ENCODE results near the gene PLEKHM3. TPM values are rescaled to one million over a fixed set of nuclear protein-coding genes. Genes with fewer than 3 reads are reported as not detected.

PLEKHM3 gene
- total and polyA plus RNA-seq, 2 donors (not counting 3 experiments of a cell fraction or from before 2014, with no cell fraction given) = 3.1 to 9.1 TPM

DNA sequence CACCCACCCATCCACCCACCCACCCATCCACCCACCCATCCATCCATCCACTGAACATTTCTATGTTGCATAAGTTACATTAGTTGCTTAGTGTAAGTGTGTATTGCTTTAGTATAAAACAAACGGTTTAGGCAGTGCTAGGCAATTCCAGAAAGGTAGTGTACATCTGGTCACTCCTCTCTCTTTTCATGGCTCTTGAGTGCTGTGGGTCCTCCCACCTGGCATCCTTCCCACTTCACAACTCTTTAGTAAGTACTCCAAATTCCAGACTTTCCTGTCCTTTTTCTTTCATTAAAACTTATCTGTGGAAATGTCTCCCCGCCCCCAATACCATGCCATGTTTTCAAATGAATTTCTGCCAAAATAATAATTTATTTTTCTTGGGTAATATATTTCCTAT lies 122.5 kb downstream of the PLEKHM3 start:
- Histone ChIP-seq H3K27me3 (ENCODE audit: control insufficient read depth in 2 of 2, insufficient read depth in 2 of 2, low read length in 2 of 2) (no peaks in the 10 kb centered on the region), H2AFZ (ENCODE audit: low read depth, low read length) (no peak overlapping the region), H4K20me1 (replicated peaks; ENCODE audit: control insufficient read depth, extremely low read depth, insufficient read depth, low read length) (no peaks in the 10 kb centered on the region), H3K4me2 (ENCODE audit: insufficient read depth, low read length) (no peak overlapping the region), H3K4me1 (ENCODE audit: control insufficient read depth, extremely low read depth, insufficient read depth, low read length) (peaks cover 7% of the 10 kb centered on the region), H3K9ac (replicated peaks; ENCODE audit: extremely low read depth, insufficient read depth, low read length) (no peak overlapping the region), H3K27ac (ENCODE audit: insufficient read depth, low read depth, low read length) (no peak overlapping the region), H3K9me1 (replicated peaks; ENCODE audit: control insufficient read depth, extremely low read depth, insufficient read depth, low read length) (no peaks in the 10 kb centered on the region), H3K36me3 (ENCODE audit: control insufficient read depth in 2 of 2, extremely low read depth in 1 of 2, insufficient read depth in 2 of 2, low read length in 2 of 2) (no peaks in the 10 kb centered on the region), H3K79me2 (ENCODE audit: control insufficient read depth, insufficient read depth, low read length) (no peaks in the 10 kb centered on the region), H3K9me3 (replicated peaks; ENCODE audit: control insufficient read depth, insufficient read depth, low read length) (no peaks in the 10 kb centered on the region), H3K4me3 (replicated peaks in 1 of 3; ENCODE audit: insufficient read depth in 1 of 3, low read depth in 1 of 3, low read length in 3 of 3) (no peak overlapping the region)
- TF ChIP-seq POLR2AphosphoS5 (IDR thresholded peaks at IDR 0.05; ENCODE audit: insufficient read depth, low read depth, low read length) (no peak), MAX (IDR thresholded peaks at IDR 0.05; ENCODE audit: insufficient read depth, insufficient read length) (no peak), MYC (IDR thresholded peaks at IDR 0.05; ENCODE audit: low read depth, low read length) (no peak), EZH2 (IDR thresholded peaks at IDR 0.05; ENCODE audit: borderline replicate concordance, low read depth, low read length, severe bottlenecking) (no peak), POLR2A (IDR thresholded peaks at IDR 0.05; ENCODE audit: low read depth, low read length) (no peak), JUN (IDR thresholded peaks at IDR 0.05; ENCODE audit: borderline replicate concordance, insufficient read depth, insufficient read length, low read depth) (no peak), CTCF (IDR thresholded peaks at IDR 0.05; ENCODE audit: extremely low read depth in 1 of 2, insufficient read depth in 1 of 2, low read depth in 1 of 2, low read length in 2 of 2) (no peak), FOS (IDR thresholded peaks at IDR 0.05; ENCODE audit: borderline replicate concordance, insufficient read depth, low read length) (no peak), GATA2 (IDR thresholded peaks at IDR 0.05; ENCODE audit: insufficient read depth, insufficient read length, low read depth, low read length) (no peak)
- intact Hi-C loops (cut with micrococcal nuclease) = no loop called here
- DNase-seq (ENCODE audit: low read depth, low spot score) (peak; percentile 35), FAIRE-seq (no peak)
- BruUV-seq (replicated peaks) = no TSS peak
- dilution Hi-C loops (cut with MboI; ENCODE audit: extremely low pct_ligation_motif_present, low sequenced_read_pairs) = no loop called here
- POLR2A ChIA-PET = no interaction called here
- CTCF ChIA-PET = no interaction called here
